Measurements from ENCODE around the gene ENO4. TPM values are rescaled to one million over a fixed set of nuclear protein-coding genes. Genes with fewer than 3 reads are reported as not detected.
A peak's percentile ranks its signal among the peaks of the same experiment; 100 is the strongest.

ENO4 gene, protein sequence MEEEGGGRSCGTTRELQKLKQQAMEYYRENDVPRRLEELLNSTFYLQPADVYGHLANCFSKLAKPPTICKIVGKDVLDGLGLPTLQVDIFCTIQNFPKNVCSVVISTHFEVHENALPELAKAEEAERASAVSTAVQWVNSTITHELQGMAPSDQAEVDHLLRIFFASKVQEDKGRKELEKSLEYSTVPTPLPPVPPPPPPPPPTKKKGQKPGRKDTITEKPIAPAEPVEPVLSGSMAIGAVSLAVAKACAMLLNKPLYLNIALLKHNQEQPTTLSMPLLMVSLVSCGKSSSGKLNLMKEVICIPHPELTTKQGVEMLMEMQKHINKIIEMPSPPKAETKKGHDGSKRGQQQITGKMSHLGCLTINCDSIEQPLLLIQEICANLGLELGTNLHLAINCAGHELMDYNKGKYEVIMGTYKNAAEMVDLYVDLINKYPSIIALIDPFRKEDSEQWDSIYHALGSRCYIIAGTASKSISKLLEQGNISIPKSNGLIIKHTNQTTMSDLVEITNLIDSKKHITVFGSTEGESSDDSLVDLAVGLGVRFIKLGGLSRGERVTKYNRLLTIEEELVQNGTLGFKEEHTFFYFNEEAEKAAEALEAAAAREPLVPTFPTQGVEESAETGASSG
- not detected for total RNA-seq
- long read RNA-seq, result 0 reads

GRCh38 chr10:116849248-116850057 lies at the start of gene ENO4:
Gene ENO4 (plus strand): TSS chr10:116849499. CDS start chr10:116849567, 68 bp downstream.
- peak within 1 kb of the TSS; percentile 79 for H3K4me3 ChIP-seq
- H3K9me3 ChIP-seq (replicated peaks), result no peaks in the 10 kb centered on the region
- no peaks in the 10 kb centered on the region for H3K36me3 ChIP-seq
- peaks cover 17% of the 10 kb centered on the region for H3K4me1 ChIP-seq
- intact Hi-C loops (cut with micrococcal nuclease), result no loop called here
- TF ChIP-seq CTCF (IDR thresholded peaks at IDR 0.05; ENCODE audit: borderline replicate concordance), result no peak
- peaks cover 47% of the 10 kb centered on the region for H3K27me3 ChIP-seq (ENCODE audit: low read depth)
- peak; percentile 68 for DNase-seq
- H3K27ac ChIP-seq (replicated peaks), result peak within 1 kb of the TSS; percentile 79

- no peak for TF ChIP-seq CTCF (IDR thresholded peaks at IDR 0.05; ENCODE audit: borderline replicate concordance)
- intact Hi-C loops (cut with micrococcal nuclease), result no loop called here
- Histone ChIP-seq H3K9me3 (replicated peaks) (no peaks in the 10 kb centered on the region), H3K27me3 (ENCODE audit: low read depth) (peaks cover 11% of the 10 kb centered on the region), H3K4me3 (no peak overlapping the region), H3K36me3 (no peaks in the 10 kb centered on the region), H3K27ac (replicated peaks) (no peak overlapping the region), H3K4me1 (no peaks in the 10 kb centered on the region)
- DNase-seq, result no peak
Measured at GRCh38 chr10:116800286-116800929, 48.9 kb upstream of the ENO4 start.

- Histone ChIP-seq H3K9me3 (replicated peaks) (no peaks in the 10 kb centered on the region), H3K27me3 (ENCODE audit: low read depth) (peaks cover 6% of the 10 kb centered on the region), H3K27ac (replicated peaks) (no peak overlapping the region), H3K4me1 (no peaks in the 10 kb centered on the region), H3K4me3 (no peak overlapping the region), H3K36me3 (no peaks in the 10 kb centered on the region)
- intact Hi-C loops (cut with micrococcal nuclease), result no loop called here
- DNase-seq, result no peak
- no peak for TF ChIP-seq CTCF (IDR thresholded peaks at IDR 0.05; ENCODE audit: borderline replicate concordance)
Measured at GRCh38 chr10:116801658-116802057, 47.6 kb upstream of the ENO4 start.

DNA sequence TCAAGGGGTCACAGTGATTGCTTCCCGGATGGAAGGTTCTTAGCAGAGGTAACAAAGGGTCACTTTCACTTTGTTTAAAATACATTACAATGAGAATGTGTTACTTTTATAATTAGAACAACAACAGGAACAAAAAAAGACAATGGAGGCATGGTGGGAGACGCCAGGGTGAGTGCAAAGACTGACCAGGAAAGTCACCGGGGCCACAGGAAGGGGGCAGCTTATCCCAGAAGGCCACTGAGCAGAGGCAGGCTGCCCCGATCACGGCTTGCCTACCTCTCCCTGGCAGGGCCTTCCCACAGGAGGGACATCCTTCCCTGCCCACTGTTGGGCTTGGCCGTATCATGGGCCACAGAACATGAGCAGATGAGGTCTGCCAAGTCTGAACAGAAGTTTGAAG lies 46.8 kb upstream of the ENO4 start:
- H3K4me3 ChIP-seq, result no peak overlapping the region
- TF ChIP-seq CTCF (IDR thresholded peaks at IDR 0.05; ENCODE audit: borderline replicate concordance), result no peak
- H3K27me3 ChIP-seq (ENCODE audit: low read depth), result no peaks in the 10 kb centered on the region
- DNase-seq, result no peak
- no peaks in the 10 kb centered on the region for H3K4me1 ChIP-seq
- no peaks in the 10 kb centered on the region for H3K9me3 ChIP-seq (replicated peaks)
- intact Hi-C loops (cut with micrococcal nuclease), result no loop called here
- no peak overlapping the region for H3K27ac ChIP-seq (replicated peaks)
- no peaks in the 10 kb centered on the region for H3K36me3 ChIP-seq

- Histone ChIP-seq H3K9me3 (replicated peaks) (no peaks in the 10 kb centered on the region), H3K4me1 (no peaks in the 10 kb centered on the region), H3K36me3 (no peaks in the 10 kb centered on the region), H3K4me3 (no peak overlapping the region), H3K27ac (replicated peaks) (no peak overlapping the region), H3K27me3 (ENCODE audit: low read depth) (no peaks in the 10 kb centered on the region)
- DNase-seq, result no peak
- TF ChIP-seq CTCF (IDR thresholded peaks at IDR 0.05; ENCODE audit: borderline replicate concordance), result no peak
- intact Hi-C loops (cut with micrococcal nuclease), result no loop called here
Measured at GRCh38 chr10:116802876-116803275, 46.4 kb upstream of the ENO4 start.
